ENCODE data around the gene LDHB. TPM values are rescaled to one million over a fixed set of nuclear protein-coding genes. Genes with fewer than 3 reads are reported as not detected.

Gene LDHB
- total RNA-seq, 1 donor from 2014 or later, result 1,973 TPM

- no peaks in the 10 kb centered on the region for H3K4me1 Mint-ChIP-seq
- H3K4me3 Mint-ChIP-seq, result no peak overlapping the region
- H3F3A ChIP-seq (ENCODE audit: low read depth), result no peaks in the 10 kb centered on the region
- no peak overlapping the region for H3K9ac ChIP-seq
- no peaks in the 10 kb centered on the region for H3K9me3 ChIP-seq (ENCODE audit: low read depth)
- H3K27me3 ChIP-seq, result no peaks in the 10 kb centered on the region
- H3K27ac Mint-ChIP-seq, result no peak overlapping the region
- H3K4me1 ChIP-seq, result no peaks in the 10 kb centered on the region
- DNase-seq (ENCODE audit: low spot score), result no peak
- no peak overlapping the region for H3K4me2 ChIP-seq
- H3K4me3 ChIP-seq, result no peak overlapping the region
- no peak for TF ChIP-seq EZH2phosphoT487 (IDR thresholded peaks at IDR 0.05)
- TF ChIP-seq CTCF (IDR thresholded peaks at IDR 0.05), result no peak
- no peak for TF ChIP-seq EZH2 (IDR thresholded peaks at IDR 0.05)
- no peaks in the 10 kb centered on the region for H3K36me3 ChIP-seq
- H2AFZ ChIP-seq (replicated peaks), result no peak overlapping the region
- H3K36me3 Mint-ChIP-seq, result no peaks in the 10 kb centered on the region
- no peak overlapping the region for H3K27ac ChIP-seq
- no peaks in the 10 kb centered on the region for H3K79me2 ChIP-seq (ENCODE audit: low read depth)
- H3K27me3 Mint-ChIP-seq (ENCODE audit: insufficient read depth, low read depth), result no peaks in the 10 kb centered on the region
- H4K20me1 ChIP-seq (ENCODE audit: low read depth), result no peaks in the 10 kb centered on the region
- H3K9me3 Mint-ChIP-seq, result peaks cover 3% of the 10 kb centered on the region
These were observed 25.5 kb upstream of the LDHB start for GRCh38 chr12:21683115-21683514.

- Mint-ChIP-seq H3K36me3 (no peaks in the 10 kb centered on the region), H3K9me3 (no peaks in the 10 kb centered on the region), H3K4me1 (no peaks in the 10 kb centered on the region), H3K27me3 (ENCODE audit: insufficient read depth, low read depth) (peaks cover 3% of the 10 kb centered on the region), H3K4me3 (no peak overlapping the region), H3K27ac (no peak overlapping the region)
- no peaks in the 10 kb centered on the region for H3K4me1 ChIP-seq
- TF ChIP-seq CTCF (IDR thresholded peaks at IDR 0.05), result no peak
- TF ChIP-seq EZH2phosphoT487 (IDR thresholded peaks at IDR 0.05), result no peak
- TF ChIP-seq EZH2 (IDR thresholded peaks at IDR 0.05), result no peak
- no peaks in the 10 kb centered on the region for H3F3A ChIP-seq (ENCODE audit: low read depth)
- H3K9me3 ChIP-seq (ENCODE audit: low read depth), result no peaks in the 10 kb centered on the region
- DNase-seq (ENCODE audit: low spot score), result no peak
- H3K9ac ChIP-seq, result no peak overlapping the region
- H3K36me3 ChIP-seq, result no peaks in the 10 kb centered on the region
- no peak overlapping the region for H2AFZ ChIP-seq (replicated peaks)
- H3K27ac ChIP-seq, result no peak overlapping the region
- no peak overlapping the region for H3K4me2 ChIP-seq
- no peaks in the 10 kb centered on the region for H3K79me2 ChIP-seq (ENCODE audit: low read depth)
- H4K20me1 ChIP-seq (ENCODE audit: low read depth), result no peaks in the 10 kb centered on the region
- H3K4me3 ChIP-seq, result no peak overlapping the region
- H3K27me3 ChIP-seq, result no peaks in the 10 kb centered on the region
These were observed 21.3 kb upstream of the LDHB start for GRCh38 chr12:21678959-21679358.

GRCh38 chr12:21677622-21678277 lies 20.1 kb upstream of the LDHB start:
- H3K27ac ChIP-seq, result no peak overlapping the region
- no peaks in the 10 kb centered on the region for H3K4me1 Mint-ChIP-seq
- no peaks in the 10 kb centered on the region for H3K36me3 ChIP-seq
- H3K79me2 ChIP-seq (ENCODE audit: low read depth), result no peaks in the 10 kb centered on the region
- H3K4me1 ChIP-seq, result no peaks in the 10 kb centered on the region
- no peaks in the 10 kb centered on the region for H3K27me3 ChIP-seq
- no peak for DNase-seq (ENCODE audit: low spot score)
- no peak overlapping the region for H3K4me3 Mint-ChIP-seq
- H3F3A ChIP-seq (ENCODE audit: low read depth), result no peaks in the 10 kb centered on the region
- H4K20me1 ChIP-seq (ENCODE audit: low read depth), result no peaks in the 10 kb centered on the region
- no peak overlapping the region for H3K4me2 ChIP-seq
- H3K9me3 Mint-ChIP-seq, result no peaks in the 10 kb centered on the region
- no peaks in the 10 kb centered on the region for H3K36me3 Mint-ChIP-seq
- no peak overlapping the region for H2AFZ ChIP-seq (replicated peaks)
- TF ChIP-seq EZH2 (IDR thresholded peaks at IDR 0.05), result no peak
- no peak for TF ChIP-seq CTCF (IDR thresholded peaks at IDR 0.05)
- TF ChIP-seq EZH2phosphoT487 (IDR thresholded peaks at IDR 0.05), result no peak
- H3K9me3 ChIP-seq (ENCODE audit: low read depth), result no peaks in the 10 kb centered on the region
- H3K4me3 ChIP-seq, result no peak overlapping the region
- no peak overlapping the region for H3K9ac ChIP-seq
- no peak overlapping the region for H3K27ac Mint-ChIP-seq
- H3K27me3 Mint-ChIP-seq (ENCODE audit: insufficient read depth, low read depth), result peaks cover 5% of the 10 kb centered on the region

Measured in neural progenitor cell (in vitro differentiated cells).